Upper lobe of left lung (tissue), 4 donors: ENCODE data around the gene PPRC1.

ENCODE experiments used
- CTCF ChIP-seq, 6 experiments: fragments of 450-650 bp in 4 of 6; fragments of 200-600 bp in 2 of 6; sonication (generic) in 2 of 6; IDR thresholded peaks; one replicate each; pipeline ENCODE4 v1.5.1; 2016 to 2019; ENCODE audit warnings: antibody characterized with exemption in 6 of 6
- EP300 ChIP-seq, 4 donors: sonication (generic); formaldehyde crosslinking; IDR thresholded peaks; one replicate each; pipeline ENCODE4 v1.5.1; 2017; ENCODE audit warnings: antibody characterized with exemption in 4 of 4, control low read depth in 2 of 4
- POLR2A ChIP-seq, 4 donors: fragments of 450-650 bp; IDR thresholded peaks; one replicate each; pipeline ENCODE4 v1.5.1; 2016 to 2017; ENCODE audit warnings: antibody characterized with exemption in 4 of 4, mild to moderate bottlenecking in 2 of 4

- TF ChIP-seq CTCF (IDR thresholded peaks at IDR 0.05) (no peak), POLR2A (IDR thresholded peaks at IDR 0.05) (no peak), EP300 (IDR thresholded peaks at IDR 0.05) (no peak)
These were observed 10.4 kb upstream of the PPRC1 start for GRCh38 chr10:102122450-102122849.
